Measurements from ENCODE around the gene GSAP.

Gene GSAP

GRCh38 chr7:77438131-77438530, 22.0 kb upstream of the GSAP start:
- DNase-seq: no peak

- no peak for DNase-seq
These were observed 18.6 kb upstream of the GSAP start for GRCh38 chr7:77434570-77435275.

GRCh38 chr7:77433901-77434300, 17.8 kb upstream of the GSAP start:
- no peak for DNase-seq

- DNase-seq: no peak
These were observed 14.8 kb upstream of the GSAP start for GRCh38 chr7:77430927-77431326.

- no peak for DNase-seq
These were observed 12.7 kb upstream of the GSAP start for GRCh38 chr7:77428777-77429231.

- no peak for DNase-seq
These were observed 12.0 kb upstream of the GSAP start for GRCh38 chr7:77427996-77428603.

GRCh38 chr7:77426521-77427051, 10.4 kb upstream of the GSAP start:
- no peak for DNase-seq

- no peak for DNase-seq
These were observed 9.9 kb upstream of the GSAP start for GRCh38 chr7:77426052-77426404.

GRCh38 chr7:77425101-77426051, 9.2 kb upstream of the GSAP start:
- no peak for DNase-seq

GRCh38 chr7:77422500-77422899, 6.4 kb upstream of the GSAP start:
- no peak for DNase-seq

- no peak for DNase-seq
These were observed 5.0 kb upstream of the GSAP start for GRCh38 chr7:77420986-77421672.

- no peak for DNase-seq
These were observed 4.3 kb upstream of the GSAP start for GRCh38 chr7:77420438-77420837.

GRCh38 chr7:77419102-77419501, 3.0 kb upstream of the GSAP start:
- no peak for DNase-seq

- no peak for DNase-seq
These were observed 1.7 kb upstream of the GSAP start for GRCh38 chr7:77417801-77418200.

GRCh38 chr7:77416621-77417371, 647 bp upstream of the GSAP start:
- peak in 1 of 2 experiments; percentile 27 for DNase-seq

GRCh38 chr7:77415476-77415822, 700 bp downstream of the GSAP start:
- DNase-seq: no peak

- no peak for DNase-seq
These were observed 2.2 kb downstream of the GSAP start for GRCh38 chr7:77413861-77414424.

GRCh38 chr7:77413128-77413527, 3.0 kb downstream of the GSAP start:
- no peak for DNase-seq

- no peak for DNase-seq
These were observed 6.2 kb downstream of the GSAP start for GRCh38 chr7:77409739-77410547.

- DNase-seq: no peak
These were observed 7.0 kb downstream of the GSAP start for GRCh38 chr7:77409005-77409738.
